ENCODE data around the gene REEP1.

- TF ChIP-seq REST (IDR thresholded peaks at IDR 0.05; ENCODE audit: insufficient read depth in 1 of 2, low read depth in 2 of 2, low read length in 1 of 2) (no peak), POLR2AphosphoS5 (IDR thresholded peaks at IDR 0.05; ENCODE audit: low read depth, low read length) (no peak), TCF7L2 (IDR thresholded peaks at IDR 0.05; ENCODE audit: low read depth, low read length) (no peak), SIN3A (IDR thresholded peaks at IDR 0.05; ENCODE audit: borderline replicate concordance, insufficient read depth, low read depth, low read length) (no peak)
- TF ChIP-seq, protein P1, sequence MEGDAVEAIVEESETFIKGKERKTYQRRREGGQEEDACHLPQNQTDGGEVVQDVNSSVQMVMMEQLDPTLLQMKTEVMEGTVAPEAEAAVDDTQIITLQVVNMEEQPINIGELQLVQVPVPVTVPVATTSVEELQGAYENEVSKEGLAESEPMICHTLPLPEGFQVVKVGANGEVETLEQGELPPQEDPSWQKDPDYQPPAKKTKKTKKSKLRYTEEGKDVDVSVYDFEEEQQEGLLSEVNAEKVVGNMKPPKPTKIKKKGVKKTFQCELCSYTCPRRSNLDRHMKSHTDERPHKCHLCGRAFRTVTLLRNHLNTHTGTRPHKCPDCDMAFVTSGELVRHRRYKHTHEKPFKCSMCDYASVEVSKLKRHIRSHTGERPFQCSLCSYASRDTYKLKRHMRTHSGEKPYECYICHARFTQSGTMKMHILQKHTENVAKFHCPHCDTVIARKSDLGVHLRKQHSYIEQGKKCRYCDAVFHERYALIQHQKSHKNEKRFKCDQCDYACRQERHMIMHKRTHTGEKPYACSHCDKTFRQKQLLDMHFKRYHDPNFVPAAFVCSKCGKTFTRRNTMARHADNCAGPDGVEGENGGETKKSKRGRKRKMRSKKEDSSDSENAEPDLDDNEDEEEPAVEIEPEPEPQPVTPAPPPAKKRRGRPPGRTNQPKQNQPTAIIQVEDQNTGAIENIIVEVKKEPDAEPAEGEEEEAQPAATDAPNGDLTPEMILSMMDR (IDR thresholded peaks at IDR 0.05), result peak; percentile 68
Observed at GRCh38 chr2:86249579-86250391, 87.6 kb downstream of the REEP1 start.

All from Panc1 (cell line).